Measurements from ENCODE around the gene TRAPPC2L.

TRAPPC2L gene

GRCh38 chr16:88861359-88861758, 4.4 kb downstream of the TRAPPC2L start:
- DNase-seq (ENCODE audit: low read depth) = no peak
- H3K4me3 ChIP-seq (ENCODE audit: low read length) = no peak overlapping the region
- no peak for TF ChIP-seq CTCF (conservative IDR thresholded peaks at IDR 0.05; ENCODE audit: low read depth, low read length)

- H3K4me3 ChIP-seq (ENCODE audit: low read length) = no peak overlapping the region
- no peak for TF ChIP-seq CTCF (conservative IDR thresholded peaks at IDR 0.05; ENCODE audit: low read depth, low read length)
- DNase-seq (ENCODE audit: low read depth) = no peak
Observed at GRCh38 chr16:88862968-88863367, 6.0 kb downstream of the TRAPPC2L start.

GRCh38 chr16:88863426-88863825, 6.5 kb downstream of the TRAPPC2L start:
- DNase-seq (ENCODE audit: low read depth) = no peak
- no peak for TF ChIP-seq CTCF (conservative IDR thresholded peaks at IDR 0.05; ENCODE audit: low read depth, low read length)
- H3K4me3 ChIP-seq (ENCODE audit: low read length) = no peak overlapping the region

- DNase-seq (ENCODE audit: low read depth) = no peak
- H3K4me3 ChIP-seq (ENCODE audit: low read length) = no peak overlapping the region
- TF ChIP-seq CTCF (conservative IDR thresholded peaks at IDR 0.05; ENCODE audit: low read depth, low read length) = no peak
Observed at GRCh38 chr16:88864099-88864498, 7.2 kb downstream of the TRAPPC2L start.

GRCh38 chr16:88864521-88864920, 7.6 kb downstream of the TRAPPC2L start:
- TF ChIP-seq CTCF (conservative IDR thresholded peaks at IDR 0.05; ENCODE audit: low read depth, low read length) = no peak
- DNase-seq (ENCODE audit: low read depth) = no peak
- no peak overlapping the region for H3K4me3 ChIP-seq (ENCODE audit: low read length)

- no peak for TF ChIP-seq CTCF (conservative IDR thresholded peaks at IDR 0.05; ENCODE audit: low read depth, low read length)
- no peak overlapping the region for H3K4me3 ChIP-seq (ENCODE audit: low read length)
- DNase-seq (ENCODE audit: low read depth) = no peak
Observed at GRCh38 chr16:88865310-88865709, 8.4 kb downstream of the TRAPPC2L start.

- no peak overlapping the region for H3K4me3 ChIP-seq (ENCODE audit: low read length)
- no peak for DNase-seq (ENCODE audit: low read depth)
- TF ChIP-seq CTCF (conservative IDR thresholded peaks at IDR 0.05; ENCODE audit: low read depth, low read length) = no peak
Observed at GRCh38 chr16:88865742-88866141, 8.8 kb downstream of the TRAPPC2L start.

Data from retinal pigment epithelial cell (primary cell).